ENCODE data around the gene PI4KA. TPM values are rescaled to one million over a fixed set of nuclear protein-coding genes. Genes with fewer than 3 reads are reported as not detected.
"Not testable (repeated sequence)": the region's sequence is repeated elsewhere in the genome, so short reads cannot be mapped to it uniquely, and the experiment has no call there.

Gene PI4KA
- total RNA-seq, 1 experiment from 2014 or later: 65.8 TPM

- Mint-ChIP-seq H3K27ac (no peak overlapping the region), H3K4me1 (no peaks in the 10 kb centered on the region), H3K4me3 (no peak overlapping the region), H3K36me3 (ENCODE audit: insufficient read depth in 1 of 3, low read depth in 3 of 3) (peaks cover 0 to 4% (median 0%) of the 10 kb centered on the region in 3 experiments; a peak in 2 of 7 replicates), H3K27me3 (ENCODE audit: low read depth) (peaks cover 3% of the 10 kb centered on the region; the same call in 1 of the 2 replicates), H3K9me3 (peaks cover 9% of the 10 kb centered on the region in 2 experiments)
- H3K23me2 ChIP-seq (ENCODE audit: insufficient read length, low read depth, low read length, poor library complexity, severe bottlenecking): no peaks in the 10 kb centered on the region
- no peaks in the 10 kb centered on the region for H3K9me3 ChIP-seq (ENCODE audit: control insufficient read depth, low read depth, low read length)
- DNase-seq: no peak
- H3K79me1 ChIP-seq (ENCODE audit: insufficient read depth, low read depth, low read length, poor library complexity, severe bottlenecking): no peaks in the 10 kb centered on the region
- no peak overlapping the region for H3K23ac ChIP-seq (ENCODE audit: insufficient read length, low read depth, low read length)
- no peak overlapping the region for H2BK20ac ChIP-seq (ENCODE audit: low read depth, low read length, poor library complexity, severe bottlenecking)
- no peak overlapping the region for H2AFZ ChIP-seq (ENCODE audit: low read length)
- H2BK12ac ChIP-seq (ENCODE audit: insufficient read length, low read depth, low read length): no peak overlapping the region
- no peaks in the 10 kb centered on the region for H3K4me1 ChIP-seq (ENCODE audit: insufficient read depth, low read length)
- no peaks in the 10 kb centered on the region for H3K27me3 ChIP-seq (ENCODE audit: insufficient read depth, low read length)
- H3K56ac ChIP-seq (ENCODE audit: insufficient read length, low read depth, low read length): no peak overlapping the region
- H3K18ac ChIP-seq (ENCODE audit: insufficient read length, low read depth, low read length): no peak overlapping the region
- H3K27ac ChIP-seq (ENCODE audit: insufficient read length, low read depth, low read length): no peak overlapping the region
- H4K20me1 ChIP-seq (ENCODE audit: control insufficient read depth, insufficient read depth, insufficient read length): no peaks in the 10 kb centered on the region
- no CpG with 5 or more reads among the region's 2 CpGs for WGBS (ENCODE audit: extremely low coverage, insufficient read length, low lambda C conversion rate)
- no peak overlapping the region for H3K4ac ChIP-seq (ENCODE audit: low read depth, low read length)
- no peak overlapping the region for H2AK5ac ChIP-seq (ENCODE audit: insufficient read length, low read length)
- no peak overlapping the region for H4K5ac ChIP-seq (ENCODE audit: insufficient read length, low read depth, low read length)
- H3T11ph ChIP-seq (ENCODE audit: low read length): no peak overlapping the region
- H3K79me2 ChIP-seq (ENCODE audit: insufficient read depth, low read length): no peaks in the 10 kb centered on the region
- no peak overlapping the region for H2BK120ac ChIP-seq (ENCODE audit: low read depth, low read length, poor library complexity, severe bottlenecking)
- H2BK5ac ChIP-seq (ENCODE audit: insufficient read length, low read length): no peak overlapping the region
- no peak overlapping the region for H2BK15ac ChIP-seq (ENCODE audit: low read depth, low read length)
- H3K14ac ChIP-seq (ENCODE audit: insufficient read depth, low read length): no peak overlapping the region
- H4K91ac ChIP-seq (ENCODE audit: insufficient read length, low read depth, low read length): no peak overlapping the region
- no peak overlapping the region for H4K8ac ChIP-seq (replicated peaks; ENCODE audit: insufficient read length, low read depth, low read length)
- no peak overlapping the region for H3K4me2 ChIP-seq (ENCODE audit: insufficient read depth, insufficient read length, low read length)
- no peak overlapping the region for H3K9ac ChIP-seq (ENCODE audit: extremely low read depth, insufficient read length, low read length)
- no peak for TF ChIP-seq CTCF (conservative IDR thresholded peaks at IDR 0.05)
Observed at GRCh38 chr22:20677684-20678242, 180.8 kb downstream of the PI4KA start.

DNA sequence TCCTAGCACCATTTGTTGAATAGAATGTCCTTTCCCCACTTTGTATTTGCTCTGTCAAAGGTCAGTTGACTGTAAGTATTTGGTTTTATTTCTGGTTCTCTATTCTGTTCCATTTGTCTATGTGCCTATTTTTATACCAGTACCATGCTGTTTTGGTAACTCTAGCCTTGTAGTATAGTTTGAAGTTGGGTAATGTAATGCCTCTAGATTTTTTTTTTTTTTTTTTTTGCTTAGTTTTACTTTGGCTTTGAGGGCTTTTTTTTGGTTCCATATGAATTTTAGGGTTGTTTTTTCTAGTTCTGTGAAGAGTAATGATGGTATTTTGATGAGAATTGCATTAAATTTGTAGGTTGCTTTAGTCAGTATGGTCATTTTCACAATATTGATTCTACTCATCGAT, 183.0 kb downstream of the PI4KA start:
- H4K5ac ChIP-seq (ENCODE audit: insufficient read length, low read depth, low read length); H3K27ac ChIP-seq (ENCODE audit: insufficient read length, low read depth, low read length); H3K23ac ChIP-seq (ENCODE audit: insufficient read length, low read depth, low read length); H3K23me2 ChIP-seq (ENCODE audit: insufficient read length, low read depth, low read length, poor library complexity, severe bottlenecking); H3K9me3 ChIP-seq (ENCODE audit: control insufficient read depth, low read depth, low read length); H3K56ac ChIP-seq (ENCODE audit: insufficient read length, low read depth, low read length); H4K20me1 ChIP-seq (ENCODE audit: control insufficient read depth, insufficient read depth, insufficient read length); H3K27me3 ChIP-seq (ENCODE audit: insufficient read depth, low read length); H2BK15ac ChIP-seq (ENCODE audit: low read depth, low read length); H3K9ac ChIP-seq (ENCODE audit: extremely low read depth, insufficient read length, low read length); H2BK12ac ChIP-seq (ENCODE audit: insufficient read length, low read depth, low read length); H3K4me1 Mint-ChIP-seq; H3K4ac ChIP-seq (ENCODE audit: low read depth, low read length); H3K79me1 ChIP-seq (ENCODE audit: insufficient read depth, low read depth, low read length, poor library complexity, severe bottlenecking); H3K4me1 ChIP-seq (ENCODE audit: insufficient read depth, low read length); H3T11ph ChIP-seq (ENCODE audit: low read length); H3K9me3 Mint-ChIP-seq; H3K4me2 ChIP-seq (ENCODE audit: insufficient read depth, insufficient read length, low read length); H3K14ac ChIP-seq (ENCODE audit: insufficient read depth, low read length); H4K91ac ChIP-seq (ENCODE audit: insufficient read length, low read depth, low read length); H2AFZ ChIP-seq (ENCODE audit: low read length); H3K18ac ChIP-seq (ENCODE audit: insufficient read length, low read depth, low read length); H3K27me3 Mint-ChIP-seq (ENCODE audit: low read depth); H2BK120ac ChIP-seq (ENCODE audit: low read depth, low read length, poor library complexity, severe bottlenecking); H3K4me3 Mint-ChIP-seq; DNase-seq; H3K27ac Mint-ChIP-seq; H2AK5ac ChIP-seq (ENCODE audit: insufficient read length, low read length); H4K8ac ChIP-seq (replicated peaks; ENCODE audit: insufficient read length, low read depth, low read length); H2BK5ac ChIP-seq (ENCODE audit: insufficient read length, low read length); H3K79me2 ChIP-seq (ENCODE audit: insufficient read depth, low read length); H3K36me3 Mint-ChIP-seq (ENCODE audit: insufficient read depth in 1 of 3, low read depth in 3 of 3); H2BK20ac ChIP-seq (ENCODE audit: low read depth, low read length, poor library complexity, severe bottlenecking): not testable (repeated sequence)
- no CpG with 5 or more reads among the region's 1 CpG for WGBS (ENCODE audit: extremely low coverage, insufficient read length, low lambda C conversion rate)
